K562 (cell line): ENCODE measurements around the gene MLN.

Source experiments
- CBX2 ChIP-seq: fragments of 200-600 bp; sonication (generic); IDR thresholded peaks from one replicate; pipeline ENCODE4 v1.6.1; 2012; ENCODE audit warnings: mild to moderate bottlenecking, low read length, inconsistent platforms; ENCODE audit not compliant: insufficient read depth, poor library complexity, severe bottlenecking
- EGR1 ChIP-seq: fragments of 450-650 bp; conservative IDR thresholded peaks from 2 replicates; pipeline ENCODE4 v1.6.1; 2017; ENCODE audit warnings: mild to moderate bottlenecking
- POLR2AphosphoS5 ChIP-seq: IDR thresholded peaks from 2 replicates; pipeline ENCODE4 v1.6.1; 2011; ENCODE audit warnings: mild to moderate bottlenecking, low read depth, low read length, moderate library complexity; ENCODE audit not compliant: control insufficient read depth, insufficient read depth
- SAP30 ChIP-seq: fragments of 200-600 bp; sonication (generic); IDR thresholded peaks from 2 replicates; pipeline ENCODE4 v1.6.1; 2012; ENCODE audit warnings: borderline replicate concordance, low read depth, mild to moderate bottlenecking, moderate library complexity, low read length, control low read depth, inconsistent platforms; ENCODE audit not compliant: insufficient read depth, poor library complexity, severe bottlenecking
- TF ChIP-seq, protein P1 (sequence below): sonication (generic); formaldehyde crosslinking; IDR thresholded peaks from 2 replicates; pipeline ENCODE4 v1.8.0; 2022; ENCODE audit warnings: missing genetic modification reagents, mild to moderate bottlenecking, borderline replicate concordance
- TF ChIP-seq, protein P2 (sequence below), 3 experiments: IDR thresholded peaks in 2 of 3; conservative IDR thresholded peaks in 1 of 3; 2 replicates each; pipeline ENCODE4 v1.5.1; 2011 to 2012; ENCODE audit warnings: low read length in 3 of 3, mild to moderate bottlenecking in 3 of 3, control low read depth in 2 of 3, improper control_type of control experiment in 1 of 3, inconsistent platforms in 1 of 3, low read depth in 1 of 3, mixed read lengths in 1 of 3, moderate library complexity in 1 of 3; ENCODE audit not compliant: insufficient read depth in 2 of 3

DNA sequence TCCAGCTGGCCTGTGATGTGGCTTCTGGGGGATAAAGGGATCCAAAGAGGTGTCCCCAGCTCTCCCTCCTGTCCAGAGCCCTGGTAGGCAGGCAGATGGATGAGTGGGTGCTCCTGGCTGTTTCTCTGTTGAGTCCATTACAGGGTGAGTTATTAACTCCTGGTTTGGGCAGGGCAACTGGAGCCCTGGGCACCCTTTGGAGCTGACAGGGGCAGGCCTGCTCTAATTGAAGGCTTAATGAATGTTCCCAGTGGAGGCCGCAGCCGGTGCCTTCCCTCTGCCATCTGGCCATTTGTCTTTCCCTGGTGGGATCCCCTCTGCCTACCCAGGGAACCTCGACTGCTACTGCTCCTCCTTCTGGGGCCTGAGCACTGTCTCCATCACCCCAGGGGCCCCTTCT, 44.7 kb upstream of the MLN start:
- TF ChIP-seq EGR1 = no peak
- TF ChIP-seq, protein P1, sequence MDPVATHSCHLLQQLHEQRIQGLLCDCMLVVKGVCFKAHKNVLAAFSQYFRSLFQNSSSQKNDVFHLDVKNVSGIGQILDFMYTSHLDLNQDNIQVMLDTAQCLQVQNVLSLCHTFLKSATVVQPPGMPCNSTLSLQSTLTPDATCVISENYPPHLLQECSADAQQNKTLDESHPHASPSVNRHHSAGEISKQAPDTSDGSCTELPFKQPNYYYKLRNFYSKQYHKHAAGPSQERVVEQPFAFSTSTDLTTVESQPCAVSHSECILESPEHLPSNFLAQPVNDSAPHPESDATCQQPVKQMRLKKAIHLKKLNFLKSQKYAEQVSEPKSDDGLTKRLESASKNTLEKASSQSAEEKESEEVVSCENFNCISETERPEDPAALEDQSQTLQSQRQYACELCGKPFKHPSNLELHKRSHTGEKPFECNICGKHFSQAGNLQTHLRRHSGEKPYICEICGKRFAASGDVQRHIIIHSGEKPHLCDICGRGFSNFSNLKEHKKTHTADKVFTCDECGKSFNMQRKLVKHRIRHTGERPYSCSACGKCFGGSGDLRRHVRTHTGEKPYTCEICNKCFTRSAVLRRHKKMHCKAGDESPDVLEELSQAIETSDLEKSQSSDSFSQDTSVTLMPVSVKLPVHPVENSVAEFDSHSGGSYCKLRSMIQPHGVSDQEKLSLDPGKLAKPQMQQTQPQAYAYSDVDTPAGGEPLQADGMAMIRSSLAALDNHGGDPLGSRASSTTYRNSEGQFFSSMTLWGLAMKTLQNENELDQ (CRISPR knock-in tag) = no peak
- no peak for TF ChIP-seq POLR2AphosphoS5
- no peak for TF ChIP-seq CBX2
- TF ChIP-seq, protein P2, sequence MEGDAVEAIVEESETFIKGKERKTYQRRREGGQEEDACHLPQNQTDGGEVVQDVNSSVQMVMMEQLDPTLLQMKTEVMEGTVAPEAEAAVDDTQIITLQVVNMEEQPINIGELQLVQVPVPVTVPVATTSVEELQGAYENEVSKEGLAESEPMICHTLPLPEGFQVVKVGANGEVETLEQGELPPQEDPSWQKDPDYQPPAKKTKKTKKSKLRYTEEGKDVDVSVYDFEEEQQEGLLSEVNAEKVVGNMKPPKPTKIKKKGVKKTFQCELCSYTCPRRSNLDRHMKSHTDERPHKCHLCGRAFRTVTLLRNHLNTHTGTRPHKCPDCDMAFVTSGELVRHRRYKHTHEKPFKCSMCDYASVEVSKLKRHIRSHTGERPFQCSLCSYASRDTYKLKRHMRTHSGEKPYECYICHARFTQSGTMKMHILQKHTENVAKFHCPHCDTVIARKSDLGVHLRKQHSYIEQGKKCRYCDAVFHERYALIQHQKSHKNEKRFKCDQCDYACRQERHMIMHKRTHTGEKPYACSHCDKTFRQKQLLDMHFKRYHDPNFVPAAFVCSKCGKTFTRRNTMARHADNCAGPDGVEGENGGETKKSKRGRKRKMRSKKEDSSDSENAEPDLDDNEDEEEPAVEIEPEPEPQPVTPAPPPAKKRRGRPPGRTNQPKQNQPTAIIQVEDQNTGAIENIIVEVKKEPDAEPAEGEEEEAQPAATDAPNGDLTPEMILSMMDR (IDR thresholded peaks at IDR 0.05 in 2 of 3, conservative IDR thresholded peaks at IDR 0.05 in 1 of 3; ENCODE audit: insufficient read depth in 2 of 3, low read depth in 1 of 3, low read length in 3 of 3) = no peak
- no peak for TF ChIP-seq SAP30
